Stimulated activated CD4-positive, alpha-beta T cell treated with anti-CD3 and anti-CD28 coated beads, Interleukin-2, amount 100 ng/mL, for 48 hours (primary cell): ENCODE results near the gene ROM1.
A peak's percentile ranks its signal among the peaks of the same experiment; 100 is the strongest.
"Not testable (repeated sequence)": the region's sequence is repeated elsewhere in the genome, so short reads cannot be mapped to it uniquely, and the experiment has no call there.

Experiments
- DNase-seq, 2 donors: peaks; one replicate each; pipeline ENCODE4 v3.0.0-alpha.2; 2020

ROM1 gene

DNA sequence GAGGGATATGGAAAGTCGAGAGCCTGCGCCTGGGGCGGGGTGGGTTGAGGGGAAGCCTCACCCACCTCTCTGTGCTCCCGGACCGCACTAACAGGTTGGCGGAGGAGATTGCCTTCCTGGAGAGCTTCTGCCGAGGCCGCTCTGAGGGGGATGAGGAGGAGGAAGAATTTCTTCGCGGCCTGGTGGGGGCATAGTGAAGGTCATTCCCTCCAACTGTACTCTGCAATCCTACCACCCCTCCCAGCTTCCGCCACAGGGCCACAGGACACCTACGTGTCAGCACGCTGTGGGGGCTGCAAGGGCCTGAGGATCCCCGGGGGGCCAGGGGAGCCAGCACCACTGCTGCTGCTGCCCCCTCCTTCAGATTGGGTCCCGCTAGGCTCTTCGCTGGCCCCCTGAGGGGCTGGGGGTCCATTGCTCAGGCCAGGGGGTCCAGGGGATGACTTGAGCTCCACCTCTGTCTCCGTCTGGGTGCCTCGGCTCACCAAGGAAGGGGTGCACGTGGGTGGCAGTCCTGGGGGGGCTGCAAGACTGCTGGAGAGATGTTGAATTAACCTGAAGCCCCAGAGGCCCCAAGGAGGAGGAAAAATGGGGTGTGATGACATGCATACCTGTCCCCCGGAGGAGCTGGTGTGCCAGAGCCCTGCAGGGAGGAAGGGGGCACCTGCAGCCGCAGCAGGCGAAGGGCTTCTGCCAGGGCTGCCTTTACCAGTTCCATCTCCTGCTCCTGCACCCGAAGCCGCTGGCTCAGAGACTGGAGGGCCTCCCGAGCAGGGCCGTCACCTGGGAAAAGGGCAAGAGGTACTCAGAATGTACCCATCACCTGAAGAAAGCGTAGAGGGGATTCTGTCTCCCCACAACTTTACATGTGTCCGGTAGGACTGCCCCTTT lies 2.0 kb upstream of the ROM1 start:
- DNase-seq: no peak

DNA sequence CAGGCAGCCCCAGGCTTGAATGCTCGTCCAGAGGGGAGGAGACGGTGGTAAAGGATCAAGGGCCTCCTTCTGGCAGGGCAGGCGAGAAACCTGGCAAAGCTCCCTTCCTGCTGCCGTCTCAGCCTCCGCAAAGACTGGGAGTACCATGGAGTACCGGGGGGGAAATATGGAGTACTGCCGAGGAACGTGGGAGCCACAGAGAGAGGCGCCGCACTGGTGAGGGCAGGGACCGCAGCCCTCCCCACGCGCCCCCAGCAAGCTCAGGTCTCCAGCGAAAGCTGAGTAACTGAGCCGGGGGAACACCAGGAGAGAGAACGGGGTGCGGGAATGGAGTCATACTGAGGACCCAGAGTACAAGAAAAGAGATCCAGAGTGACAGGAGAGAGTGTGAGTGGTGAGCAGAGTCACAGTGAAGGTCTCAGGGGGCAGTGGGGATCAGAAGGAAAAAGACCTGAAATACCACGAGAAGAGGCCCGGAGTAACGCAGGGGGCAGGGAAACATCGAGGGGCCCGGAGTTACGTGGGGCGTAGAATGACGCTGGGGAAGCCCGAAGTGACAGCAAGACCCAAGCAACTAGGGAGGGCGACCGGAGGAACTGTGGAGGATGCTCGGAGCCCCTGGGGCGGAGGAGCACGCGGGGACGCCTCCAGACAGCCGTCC lies 1.2 kb upstream of the ROM1 start:
- peak; percentile 37 to 45 for DNase-seq

DNA sequence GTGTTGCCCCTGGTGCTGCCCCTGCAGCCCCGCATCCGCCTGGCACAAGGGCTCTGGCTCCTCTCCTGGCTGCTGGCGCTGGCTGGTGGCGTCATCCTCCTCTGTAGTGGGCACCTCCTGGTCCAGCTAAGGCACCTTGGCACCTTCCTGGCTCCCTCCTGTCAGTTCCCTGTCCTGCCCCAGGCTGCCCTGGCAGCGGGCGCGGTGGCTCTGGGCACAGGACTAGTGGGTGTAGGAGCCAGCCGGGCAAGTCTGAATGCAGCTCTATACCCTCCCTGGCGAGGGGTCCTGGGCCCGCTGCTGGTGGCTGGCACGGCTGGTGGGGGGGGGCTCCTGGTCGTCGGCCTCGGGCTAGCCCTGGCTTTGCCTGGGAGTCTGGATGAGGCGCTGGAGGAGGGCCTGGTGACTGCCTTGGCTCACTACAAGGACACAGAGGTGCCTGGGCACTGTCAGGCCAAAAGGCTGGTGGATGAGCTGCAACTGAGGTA lies 278 bp downstream of the ROM1 start:
- DNase-seq: no peak

DNA sequence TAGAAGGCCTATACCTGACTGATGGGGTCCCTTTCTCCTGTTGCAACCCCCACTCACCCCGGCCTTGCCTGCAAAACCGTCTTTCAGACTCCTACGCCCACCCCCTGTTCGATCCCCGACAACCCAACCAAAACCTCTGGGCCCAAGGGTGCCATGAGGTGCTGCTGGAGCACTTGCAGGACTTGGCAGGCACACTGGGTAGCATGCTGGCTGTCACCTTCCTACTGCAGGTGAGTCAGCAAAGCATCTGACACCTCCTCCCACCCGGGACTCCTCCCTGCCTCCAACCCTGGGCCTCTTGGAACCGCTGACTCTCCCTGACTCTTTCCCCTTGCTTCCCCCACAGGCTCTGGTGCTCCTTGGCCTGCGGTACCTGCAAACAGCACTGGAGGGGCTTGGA lies 1.2 kb downstream of the ROM1 start:
- DNase-seq: peak in 1 of 2 donors; percentile 32

DNA sequence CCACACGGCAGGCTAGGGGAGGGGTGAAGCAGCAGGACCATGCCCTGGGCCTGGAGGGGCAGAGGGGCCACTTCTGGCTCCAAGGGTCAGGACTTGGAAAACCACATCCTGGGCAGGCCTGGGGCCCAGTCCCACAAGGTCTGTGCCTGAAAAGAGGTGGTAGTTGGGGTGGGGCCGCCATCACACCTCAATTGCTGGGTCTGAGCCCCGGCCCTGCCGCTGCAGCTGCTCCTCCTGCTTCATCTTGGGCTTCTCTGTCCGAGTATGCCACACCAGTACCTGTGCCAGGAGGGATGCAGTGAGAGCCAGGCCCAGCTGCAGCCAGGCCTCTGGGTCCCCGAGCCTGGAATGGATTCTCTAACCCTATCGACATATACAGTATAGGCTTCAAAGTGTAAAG lies 2.5 kb downstream of the ROM1 start:
- DNase-seq: no peak

DNA sequence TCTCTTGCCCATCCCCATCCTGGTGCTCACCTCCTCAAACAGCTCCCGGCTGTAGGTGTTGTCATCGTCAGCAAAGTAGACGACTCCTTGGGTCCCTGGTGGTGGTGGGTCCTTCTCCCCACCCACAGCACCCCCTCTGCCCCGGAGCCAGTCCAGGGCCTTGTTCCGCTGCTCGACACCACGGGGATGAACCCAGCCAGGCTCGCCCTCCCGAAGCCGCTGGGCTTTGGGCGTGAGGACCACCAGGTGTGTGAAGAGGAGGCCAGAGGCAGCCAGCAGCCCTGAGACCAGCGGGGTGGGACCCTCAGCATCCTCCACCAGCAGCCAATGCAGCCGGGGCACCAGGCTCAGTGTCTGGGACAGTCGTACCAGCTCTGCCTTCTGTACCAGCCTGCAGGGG lies 3.9 kb downstream of the ROM1 start:
- DNase-seq: not testable (repeated sequence)

DNA sequence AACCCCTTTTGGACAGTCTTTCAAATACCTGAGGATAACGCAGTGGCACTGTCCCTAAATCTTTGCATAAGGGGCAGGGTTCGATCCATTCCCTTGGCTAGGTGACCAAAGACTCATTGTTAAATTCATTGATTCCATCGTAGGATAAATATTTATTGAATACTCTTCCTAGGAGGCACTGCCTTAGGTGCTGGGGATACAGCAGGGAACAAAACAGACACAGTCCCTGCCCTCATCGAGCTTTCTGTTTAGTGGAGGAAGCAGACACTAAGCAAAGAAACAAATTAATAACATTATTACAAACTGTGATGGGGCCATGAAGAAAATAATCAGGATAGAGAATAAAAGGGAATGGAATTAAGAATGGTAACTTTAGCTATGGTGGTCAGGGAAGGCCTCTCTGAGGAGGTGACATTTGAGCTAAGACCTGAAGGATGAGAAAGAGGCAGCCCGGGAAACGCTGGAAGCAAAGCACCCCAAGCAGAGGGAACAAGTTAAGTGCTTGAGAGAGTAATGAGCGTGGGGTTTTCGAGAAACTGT lies 8.0 kb downstream of the ROM1 start:
- no peak for DNase-seq

DNA sequence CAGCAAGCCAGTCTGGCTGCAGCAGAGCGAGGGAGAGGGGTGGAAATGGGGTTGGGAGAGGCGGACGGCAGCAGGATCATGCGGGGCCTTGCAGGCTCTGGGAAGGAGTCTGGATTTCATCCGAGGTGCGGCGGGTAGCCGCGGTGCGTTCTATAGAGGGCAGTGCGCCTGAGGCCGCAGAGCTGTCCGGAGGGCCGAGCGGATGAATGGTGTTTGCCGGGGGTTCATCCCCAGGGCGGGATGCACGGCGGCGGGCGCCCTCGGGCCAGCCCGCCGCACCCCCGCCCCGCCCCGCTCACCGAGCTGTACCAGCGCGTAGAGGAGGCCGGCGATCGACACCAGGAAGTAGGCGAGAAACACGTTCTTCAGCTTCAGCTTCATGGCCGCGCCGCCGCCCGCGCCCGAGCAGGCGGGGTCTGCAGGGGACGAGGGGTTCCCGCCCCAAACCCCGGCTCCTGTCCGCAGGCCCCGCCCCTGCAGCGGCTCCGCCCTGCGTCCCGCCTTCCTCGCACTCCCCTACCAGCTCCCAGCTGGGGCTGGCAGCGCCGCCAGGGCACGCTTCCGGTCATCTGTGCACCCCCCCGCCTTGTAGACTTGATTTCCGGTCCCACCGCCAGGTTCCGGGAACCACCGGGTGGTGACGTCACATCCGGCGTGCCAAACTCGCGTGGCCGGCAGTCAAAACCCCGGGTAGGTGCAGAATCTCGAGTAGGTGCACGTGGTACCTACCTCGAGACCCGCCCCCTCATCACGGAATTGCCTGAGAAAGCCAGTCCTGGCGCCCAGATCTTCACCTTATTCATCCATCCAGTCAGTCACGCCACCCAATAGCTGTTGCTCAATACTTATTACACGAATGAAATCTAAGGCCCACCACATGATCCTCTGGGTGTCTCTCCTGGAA lies 8.8 kb downstream of the ROM1 start, which contains the start of gene B3GAT3:
Gene B3GAT3 (minus strand): TSS at position 420 of the 904 bp plus-strand sequence. CDS start 39 bp downstream, at position 381.
- peak; percentile 91 to 94 for DNase-seq

DNA sequence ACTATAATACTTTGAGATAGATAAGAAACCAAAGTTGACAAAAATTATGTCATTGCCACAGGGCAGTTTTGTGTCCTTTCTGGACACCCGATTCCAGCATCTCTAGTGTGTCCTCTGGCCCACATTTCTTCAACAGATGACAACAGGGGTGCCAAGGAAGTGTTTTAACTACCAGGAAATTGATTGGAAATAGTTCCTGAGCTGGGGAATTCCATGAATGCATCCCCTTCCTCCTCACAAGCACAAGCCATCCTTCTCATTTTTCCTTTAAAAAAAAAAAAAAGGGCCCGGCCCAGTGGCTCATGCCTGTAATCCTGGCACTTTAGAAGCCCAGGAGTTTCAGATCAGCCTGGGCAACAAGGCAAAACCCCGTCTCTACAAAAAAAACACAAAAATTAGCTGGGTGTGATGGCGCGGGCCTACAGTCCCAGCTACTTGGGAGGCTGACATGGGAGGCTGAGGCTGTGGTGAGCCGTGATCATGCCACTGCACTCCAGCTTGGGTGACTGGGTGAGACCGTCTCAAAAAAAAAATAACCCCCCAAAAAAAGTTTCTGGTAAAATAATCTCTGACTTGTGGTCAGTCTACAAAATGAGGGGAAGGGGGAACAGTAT lies 9.5 kb downstream of the ROM1 start:
- DNase-seq: no peak

DNA sequence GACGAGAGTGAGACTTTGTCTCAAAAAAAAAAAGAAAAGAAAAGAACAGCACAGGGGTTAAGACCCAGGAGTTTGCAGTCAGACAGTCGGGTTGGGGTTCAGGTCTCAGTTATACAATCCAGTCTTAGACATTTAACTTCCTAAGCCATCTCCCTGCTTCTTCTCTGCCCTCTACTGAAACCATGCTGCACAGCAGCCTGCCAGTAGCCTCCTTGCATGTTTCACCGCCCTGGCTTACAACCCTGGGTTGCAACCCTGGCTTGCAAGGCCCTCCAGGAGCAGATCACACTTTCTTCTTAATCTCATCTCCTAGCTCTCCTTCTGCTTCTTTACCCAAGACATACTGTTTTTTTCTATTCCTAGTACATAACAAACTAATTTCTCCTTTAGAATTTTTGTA lies 14.7 kb downstream of the ROM1 start:
- no peak for DNase-seq

DNA sequence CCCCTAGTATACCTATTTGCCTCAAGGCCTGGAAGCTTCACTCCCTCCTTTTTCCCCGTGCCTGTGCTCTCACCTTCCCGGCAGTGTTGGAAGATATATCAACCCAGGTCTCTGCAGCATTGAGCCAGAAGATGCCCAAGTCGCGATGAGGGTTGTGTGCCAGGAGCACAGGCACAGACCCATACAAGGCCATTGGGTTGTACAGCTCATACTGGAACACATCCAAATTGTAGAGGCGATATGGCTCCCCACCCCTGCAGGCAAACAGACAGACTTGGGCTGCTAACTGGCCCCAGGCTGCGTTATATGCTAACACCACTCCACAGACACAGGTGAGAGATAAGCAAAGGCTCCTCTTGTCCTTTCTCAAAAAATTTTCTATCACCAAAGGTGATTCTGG lies 19.4 kb downstream of the ROM1 start:
- no peak for DNase-seq

DNA sequence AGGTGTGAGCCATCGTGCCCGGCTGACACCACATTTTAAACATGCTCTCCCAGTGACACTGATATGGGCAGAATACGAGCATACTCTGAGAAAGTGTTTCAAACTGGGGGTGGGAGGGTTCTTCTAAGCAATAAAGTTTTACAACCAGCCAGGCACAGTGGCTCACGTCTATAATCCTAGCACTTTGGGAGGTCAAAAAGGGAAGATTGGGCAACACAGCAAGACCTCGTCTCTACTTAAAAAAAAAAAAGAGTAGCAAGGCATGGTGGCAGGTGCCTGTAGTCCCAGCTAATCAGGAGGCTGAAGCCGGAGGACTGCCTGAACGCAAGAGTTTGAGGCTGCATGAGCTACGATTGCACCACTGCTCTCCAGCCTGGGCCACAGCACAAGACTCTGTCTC lies 31.2 kb downstream of the ROM1 start:
- DNase-seq: no peak

DNA sequence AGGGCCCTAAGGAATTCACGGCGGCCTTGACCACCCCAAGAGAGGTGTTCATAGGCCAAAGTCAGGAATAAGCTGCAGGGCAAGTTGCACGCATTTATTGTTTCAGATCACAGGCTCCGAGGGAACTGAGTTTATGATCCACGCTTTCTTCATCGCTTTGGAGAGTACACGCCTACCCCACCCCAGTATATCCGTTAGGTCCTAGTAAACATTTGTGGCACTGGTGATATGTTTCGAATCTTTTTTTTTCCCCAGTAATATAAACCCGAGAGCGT lies 32.6 kb downstream of the ROM1 start:
- DNase-seq: no peak

DNA sequence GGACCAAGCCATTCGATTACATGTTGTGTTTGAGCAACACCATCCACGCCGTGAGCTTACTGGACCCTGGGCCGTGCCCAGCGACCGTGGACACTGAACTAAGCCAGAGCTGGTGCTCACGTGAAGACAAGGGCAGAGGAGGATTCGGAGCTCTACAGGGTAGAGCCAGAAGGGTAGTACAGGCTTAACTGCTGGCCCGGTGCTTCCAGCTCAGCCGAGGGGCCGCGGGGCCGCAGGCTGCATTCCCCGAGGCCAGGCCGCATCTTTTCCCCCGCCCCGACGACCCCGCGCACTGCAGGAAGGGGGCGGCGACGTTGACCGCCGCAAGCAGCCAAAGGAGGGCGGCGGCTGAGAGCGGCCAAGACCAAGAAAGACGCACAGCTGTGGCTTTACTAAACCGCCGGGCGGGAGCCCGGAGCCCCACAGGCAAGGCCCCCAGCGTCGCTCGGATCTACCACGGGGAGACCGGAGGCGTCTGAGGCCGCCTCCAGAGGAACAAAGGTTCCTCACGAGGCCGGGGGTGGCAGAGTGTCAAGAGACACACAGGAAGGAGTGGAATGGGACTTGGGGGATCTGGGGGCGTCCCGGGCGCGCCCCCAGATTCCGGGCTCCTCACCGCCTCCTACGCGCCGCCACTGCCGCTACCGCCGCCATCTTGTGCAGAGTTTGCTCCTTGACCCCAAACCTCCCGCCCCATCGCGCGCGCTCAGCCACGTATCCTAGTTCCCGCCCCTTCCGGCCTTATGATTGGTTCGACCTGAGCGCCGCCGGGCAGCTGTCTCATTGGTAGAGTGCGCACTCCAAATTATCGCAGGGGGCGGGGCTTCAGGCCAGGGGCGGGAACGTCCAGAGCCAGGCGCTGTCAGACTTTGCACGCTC lies 33.1 kb downstream of the ROM1 start, which contains the start of gene GANAB:
Gene GANAB (minus strand): TSS at position 668 of the 879 bp plus-strand sequence. CDS start 14 bp downstream, at position 654.
- DNase-seq: peak; percentile 99 to 100

DNA sequence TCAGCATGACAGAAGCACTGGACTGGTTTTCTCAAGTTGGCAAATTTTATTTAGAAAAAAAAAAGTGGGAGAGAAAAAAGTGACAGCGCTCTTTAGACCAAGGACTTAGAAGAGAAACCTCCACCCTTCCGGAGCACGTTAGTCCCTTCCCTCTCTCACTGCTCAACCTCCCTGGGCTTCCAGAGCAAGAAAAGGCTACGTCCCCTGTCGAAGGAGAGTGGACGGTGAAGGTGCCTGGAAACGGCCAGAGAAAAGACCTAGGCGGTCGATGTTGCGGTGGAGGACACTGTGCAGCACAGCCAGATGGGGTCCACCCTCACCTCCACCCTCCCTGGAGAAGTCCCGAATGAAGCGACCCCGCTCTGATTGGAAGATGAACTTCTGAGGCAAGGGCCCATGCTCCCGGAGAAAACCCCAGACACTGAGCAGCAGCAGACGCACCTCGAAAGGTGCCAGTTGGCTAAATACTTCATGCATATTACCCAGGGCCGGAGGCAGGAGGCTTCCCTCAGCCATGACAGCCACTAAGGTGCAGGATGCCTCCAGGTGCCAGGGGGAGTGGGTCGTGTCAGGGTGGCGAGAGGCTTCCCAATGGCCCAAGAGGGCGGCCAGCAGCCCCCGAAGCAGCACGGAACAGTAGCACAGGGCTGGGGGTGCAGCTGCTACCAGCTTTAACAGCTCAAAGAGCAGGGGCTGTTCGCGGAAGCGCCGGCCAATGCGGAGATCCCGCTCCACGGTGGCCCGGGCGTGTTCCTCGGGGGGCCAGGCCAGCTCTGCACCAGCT lies 34.0 kb downstream of the ROM1 start:
- no peak for DNase-seq

DNA sequence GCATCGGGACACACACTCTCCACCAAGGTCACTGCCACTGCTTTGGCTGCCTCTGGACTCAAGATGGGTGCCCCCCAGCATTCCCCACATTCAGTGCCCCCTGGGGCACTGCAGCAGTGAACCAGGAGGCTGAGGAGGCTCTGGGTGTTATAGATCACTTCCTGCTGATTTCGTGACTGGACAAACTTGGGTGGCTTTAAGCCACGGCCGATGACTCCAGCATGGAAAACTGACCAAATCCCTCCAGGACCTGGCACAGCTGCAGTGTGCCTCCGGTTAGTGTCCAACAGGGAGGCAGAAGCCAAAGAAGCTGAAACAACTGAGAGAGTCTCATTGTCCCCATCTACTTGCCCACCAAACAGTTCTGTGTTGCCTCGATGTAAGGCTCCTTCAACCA lies 34.5 kb downstream of the ROM1 start:
- DNase-seq: no peak

DNA sequence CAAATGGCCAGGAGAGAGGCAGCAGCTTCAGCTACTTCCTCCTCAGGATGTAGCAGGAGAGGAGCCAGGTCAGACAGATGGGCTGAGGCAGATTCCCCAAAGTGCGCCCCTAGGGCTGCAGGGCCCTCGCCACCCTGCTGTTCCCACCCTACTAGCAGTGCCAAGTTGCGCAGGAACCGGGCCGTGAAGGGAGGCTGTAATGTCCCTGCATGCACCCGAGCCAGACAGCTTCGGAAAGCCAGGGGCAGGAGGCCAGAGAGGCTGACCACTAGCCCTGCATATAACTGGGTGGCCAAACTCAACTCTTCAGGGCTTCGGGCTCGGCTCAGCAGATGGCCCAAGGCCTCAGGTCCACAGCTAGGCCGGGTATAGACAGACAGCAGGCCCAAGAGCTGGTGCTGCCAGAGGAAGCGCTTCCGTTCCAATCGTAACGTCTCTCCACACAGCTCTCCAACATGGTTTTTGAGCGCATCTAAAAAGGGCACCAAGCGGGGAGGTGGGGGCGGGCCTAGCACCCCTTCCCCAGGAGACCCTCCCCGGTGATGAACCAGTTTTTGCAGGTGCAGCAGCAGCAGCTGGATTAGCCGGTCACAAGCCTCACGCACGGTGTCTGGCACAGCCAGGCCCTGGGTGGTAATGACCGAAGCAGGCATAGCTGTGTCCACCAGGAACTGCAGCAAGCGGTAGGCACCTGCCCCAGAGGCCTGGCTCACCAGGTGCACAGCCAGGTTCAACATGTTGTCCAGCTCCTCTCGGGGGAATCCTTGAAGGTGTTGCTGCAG lies 35.3 kb downstream of the ROM1 start:
- no peak for DNase-seq

DNA sequence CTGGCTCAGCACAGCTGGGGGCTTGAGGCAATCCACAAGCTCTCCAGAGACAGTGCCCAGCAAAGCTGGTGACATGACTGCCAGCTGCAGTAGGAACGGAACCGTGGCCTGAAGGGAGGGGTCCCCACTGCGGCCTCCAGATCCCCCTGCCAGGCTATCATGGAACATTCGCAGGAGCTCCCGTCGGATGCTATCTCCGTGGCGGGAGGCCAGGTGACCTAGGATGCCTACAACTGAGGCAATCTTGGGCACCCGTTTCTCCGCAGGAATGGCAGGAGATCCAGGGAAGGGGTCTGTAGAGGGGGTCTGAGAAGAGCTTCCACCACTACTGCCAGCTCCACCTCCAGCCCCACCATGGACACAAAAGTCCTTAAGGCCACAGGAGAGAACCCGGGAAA lies 35.9 kb downstream of the ROM1 start:
- no peak for DNase-seq

DNA sequence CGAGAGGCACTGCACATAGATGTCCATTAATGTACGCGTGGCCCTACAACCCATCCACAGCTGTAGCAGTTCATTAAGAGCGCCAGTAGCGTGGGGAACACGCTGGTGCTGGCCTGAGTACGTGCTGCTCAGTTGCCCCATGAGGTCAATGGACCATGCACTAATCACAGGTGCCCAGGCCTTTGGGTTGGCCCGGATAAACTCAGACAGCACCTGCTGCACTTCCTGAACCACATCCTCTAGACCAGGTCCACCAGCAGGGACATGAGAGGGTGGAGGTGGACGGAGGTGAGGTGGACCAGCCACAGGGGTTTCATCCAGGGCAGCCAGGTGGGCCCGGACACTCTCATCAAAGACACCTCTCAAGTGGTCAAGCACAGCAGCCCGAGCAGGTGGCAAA lies 36.4 kb downstream of the ROM1 start:
- no peak for DNase-seq

DNA sequence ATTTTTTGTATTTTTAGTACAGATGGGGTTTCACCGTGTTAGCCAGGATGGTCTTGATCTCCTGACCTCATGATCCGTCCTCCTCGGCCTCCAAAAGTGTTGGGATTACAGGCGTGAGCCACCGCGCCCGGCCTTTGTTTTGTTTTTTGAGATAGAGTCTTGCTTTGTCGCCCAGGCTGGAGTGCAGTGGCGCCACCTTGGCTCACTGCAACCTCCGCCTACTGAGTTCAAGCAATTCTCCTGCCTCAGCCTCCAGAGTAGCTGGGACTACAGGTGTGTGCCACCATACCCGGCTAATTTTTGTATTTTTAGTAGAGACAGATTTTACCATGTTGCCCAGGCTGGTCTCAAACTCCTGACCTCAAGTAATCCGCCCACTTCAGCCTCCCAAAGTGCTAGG lies 37.2 kb downstream of the ROM1 start:
- not testable (repeated sequence) for DNase-seq
